Astrocyte (in vitro differentiated cells and primary cell): Measurements from ENCODE around the gene RECK. TPM values are rescaled to one million over a fixed set of nuclear protein-coding genes. Genes with fewer than 3 reads are reported as not detected.

ENCODE experiments used
- DNase-seq: peaks from one replicate; pipeline ENCODE4 v3.0.0-alpha.2; 2010; ENCODE audit warnings: low read depth
- FAIRE-seq: peaks from 2 replicates; lab custom pipeline; 2011; peaks lifted over from hg19 to GRCh38; lab: Jason Lieb, UNC
- H2AFZ ChIP-seq: 2 replicates; pipeline ENCODE4 v1.6.0; 2012; ENCODE audit warnings: low read depth, low read length, inconsistent platforms
- H3K27ac ChIP-seq: 2 replicates; pipeline ENCODE4 v1.5.1; 2011; ENCODE audit warnings: low read depth, low read length, inconsistent platforms
- H3K27me3 ChIP-seq: 2 replicates; pipeline ENCODE4 v1.6.0; 2011; ENCODE audit warnings: low read length, inconsistent platforms; ENCODE audit not compliant: insufficient read depth
- H3K36me3 ChIP-seq: 2 replicates; pipeline ENCODE4 v1.5.1; 2011; ENCODE audit warnings: low read length, inconsistent platforms; ENCODE audit not compliant: insufficient read depth
- H3K4me1 ChIP-seq: 2 replicates; pipeline ENCODE4 v1.5.1; 2011; ENCODE audit warnings: low read length, inconsistent platforms; ENCODE audit not compliant: insufficient read depth
- H3K4me2 ChIP-seq: 2 replicates; pipeline ENCODE4 v1.6.0; 2012; ENCODE audit warnings: low read length, inconsistent platforms
- H3K4me3 ChIP-seq: 2 replicates; pipeline ENCODE4 v1.5.1; 2011; ENCODE audit warnings: low read depth, mild to moderate bottlenecking, low read length, inconsistent platforms; ENCODE audit not compliant: insufficient read depth
- H3K79me2 ChIP-seq: 2 replicates; pipeline ENCODE4 v1.6.0; 2012; ENCODE audit warnings: mild to moderate bottlenecking, low read length, inconsistent platforms; ENCODE audit not compliant: insufficient read depth
- H3K9ac ChIP-seq: 2 replicates; pipeline ENCODE4 v1.6.0; 2012; ENCODE audit warnings: mild to moderate bottlenecking, low read length, inconsistent platforms
- H3K9me3 ChIP-seq: 2 replicates; pipeline ENCODE4 v1.5.1; 2012; ENCODE audit warnings: low read depth, mild to moderate bottlenecking, low read length, inconsistent platforms; ENCODE audit not compliant: insufficient read depth
- H4K20me1 ChIP-seq: 2 replicates; pipeline ENCODE4 v1.6.0; 2012; ENCODE audit warnings: low read length, inconsistent platforms; ENCODE audit not compliant: insufficient read depth
- H3K27ac Mint-ChIP-seq: one replicate; pipeline ENCODE4 v1.8.0; 2021; ENCODE audit warnings: mild to moderate bottlenecking, mixed read lengths; ENCODE audit not compliant: unreplicated experiment
- H3K27me3 Mint-ChIP-seq: one replicate; pipeline ENCODE4 v1.8.0; 2021; ENCODE audit warnings: low read depth, mixed read lengths; ENCODE audit not compliant: unreplicated experiment
- H3K36me3 Mint-ChIP-seq: one replicate; pipeline ENCODE4 v1.8.0; 2021; ENCODE audit warnings: low read depth, mixed read lengths; ENCODE audit not compliant: unreplicated experiment
- H3K4me1 Mint-ChIP-seq: one replicate; pipeline ENCODE4 v1.8.0; 2021; ENCODE audit warnings: low read depth, mixed read lengths; ENCODE audit not compliant: unreplicated experiment
- H3K4me3 Mint-ChIP-seq: one replicate; pipeline ENCODE4 v1.8.0; 2021; ENCODE audit warnings: mild to moderate bottlenecking, moderate library complexity, mixed read lengths; ENCODE audit not compliant: unreplicated experiment
- H3K9me3 Mint-ChIP-seq: one replicate; pipeline ENCODE4 v1.8.0; 2021; ENCODE audit warnings: mild to moderate bottlenecking, mixed read lengths; ENCODE audit not compliant: unreplicated experiment
- EZH2 ChIP-seq: IDR thresholded peaks from 2 replicates; pipeline ENCODE4 v1.6.1; 2012; ENCODE audit warnings: mild to moderate bottlenecking, low read length, inconsistent platforms; ENCODE audit not compliant: insufficient read depth
- total RNA-seq: library from RNA; stranded (reverse); gene quantifications from 2 replicates; pipeline ENCODE4 v1.2.1, GENCODE V29; 2021
- TF ChIP-seq, protein P1 (sequence below): IDR thresholded peaks from 2 replicates; pipeline ENCODE4 v1.5.1; 2011; ENCODE audit warnings: low read depth, mild to moderate bottlenecking, inconsistent platforms, low read length, moderate library complexity; ENCODE audit not compliant: insufficient read depth

RECK gene
- total RNA-seq, 1 donor from 2014 or later: 21.6 TPM

DNA sequence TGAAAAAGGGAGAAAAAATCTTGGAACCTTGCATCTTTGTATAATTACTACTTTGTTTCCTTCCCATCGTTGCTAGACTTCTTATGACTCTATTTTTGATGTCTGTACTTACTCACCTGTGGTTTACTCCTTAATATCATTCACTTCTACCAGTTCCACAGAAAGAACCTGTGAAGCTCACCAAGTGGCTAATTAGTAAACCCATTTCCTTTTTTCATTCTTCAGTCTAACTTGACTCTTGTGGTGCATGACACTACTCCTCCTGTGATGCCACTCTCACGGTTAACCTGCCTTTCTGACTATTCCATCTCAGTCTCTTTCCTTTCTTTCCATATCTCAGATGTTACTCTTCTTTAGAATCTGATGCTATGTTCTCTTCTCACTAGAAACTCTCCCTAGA, 14.6 kb downstream of the RECK start:
- FAIRE-seq: no peak
- no peak for DNase-seq
- TF ChIP-seq EZH2: no peak
- TF ChIP-seq, protein P1, sequence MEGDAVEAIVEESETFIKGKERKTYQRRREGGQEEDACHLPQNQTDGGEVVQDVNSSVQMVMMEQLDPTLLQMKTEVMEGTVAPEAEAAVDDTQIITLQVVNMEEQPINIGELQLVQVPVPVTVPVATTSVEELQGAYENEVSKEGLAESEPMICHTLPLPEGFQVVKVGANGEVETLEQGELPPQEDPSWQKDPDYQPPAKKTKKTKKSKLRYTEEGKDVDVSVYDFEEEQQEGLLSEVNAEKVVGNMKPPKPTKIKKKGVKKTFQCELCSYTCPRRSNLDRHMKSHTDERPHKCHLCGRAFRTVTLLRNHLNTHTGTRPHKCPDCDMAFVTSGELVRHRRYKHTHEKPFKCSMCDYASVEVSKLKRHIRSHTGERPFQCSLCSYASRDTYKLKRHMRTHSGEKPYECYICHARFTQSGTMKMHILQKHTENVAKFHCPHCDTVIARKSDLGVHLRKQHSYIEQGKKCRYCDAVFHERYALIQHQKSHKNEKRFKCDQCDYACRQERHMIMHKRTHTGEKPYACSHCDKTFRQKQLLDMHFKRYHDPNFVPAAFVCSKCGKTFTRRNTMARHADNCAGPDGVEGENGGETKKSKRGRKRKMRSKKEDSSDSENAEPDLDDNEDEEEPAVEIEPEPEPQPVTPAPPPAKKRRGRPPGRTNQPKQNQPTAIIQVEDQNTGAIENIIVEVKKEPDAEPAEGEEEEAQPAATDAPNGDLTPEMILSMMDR: no peak
- H2AFZ ChIP-seq: no peak overlapping the region
- H4K20me1 ChIP-seq: peaks cover 46% of the 10 kb centered on the region
- H3K27ac ChIP-seq: no peak overlapping the region
- no peaks in the 10 kb centered on the region for H3K9me3 Mint-ChIP-seq
- peaks cover 6% of the 10 kb centered on the region for H3K4me1 ChIP-seq
- H3K27ac Mint-ChIP-seq: no peak overlapping the region
- H3K27me3 Mint-ChIP-seq: no peaks in the 10 kb centered on the region
- no peaks in the 10 kb centered on the region for H3K27me3 ChIP-seq
- H3K4me3 ChIP-seq: no peak overlapping the region
- no peak overlapping the region for H3K9ac ChIP-seq
- no peak overlapping the region for H3K4me2 ChIP-seq
- peaks cover 9% of the 10 kb centered on the region for H3K4me1 Mint-ChIP-seq
- no peak overlapping the region for H3K4me3 Mint-ChIP-seq
- H3K79me2 ChIP-seq: peaks cover 54% of the 10 kb centered on the region
- no peaks in the 10 kb centered on the region for H3K9me3 ChIP-seq
- no peaks in the 10 kb centered on the region for H3K36me3 Mint-ChIP-seq
- no peaks in the 10 kb centered on the region for H3K36me3 ChIP-seq

DNA sequence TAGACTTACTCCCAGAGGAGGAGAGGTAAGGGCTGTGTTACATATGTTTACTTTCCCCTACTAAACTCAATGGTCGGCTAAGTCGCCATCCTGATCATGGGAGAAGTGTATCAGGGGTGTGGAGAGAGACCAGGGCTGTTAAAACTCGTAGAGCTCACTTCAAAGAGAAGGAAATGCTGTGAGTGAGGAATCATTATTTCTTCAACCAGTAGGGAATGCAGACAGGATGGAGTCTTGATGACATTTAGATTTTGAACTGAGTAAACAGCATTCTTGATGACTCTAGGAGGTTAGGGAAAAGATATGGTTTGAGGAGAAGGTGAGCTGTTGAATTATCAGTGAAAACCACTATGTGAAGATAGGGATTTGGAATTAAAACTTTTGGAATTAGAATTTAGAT, 17.3 kb downstream of the RECK start:
- H3K4me3 Mint-ChIP-seq: no peak overlapping the region
- no peaks in the 10 kb centered on the region for H3K36me3 ChIP-seq
- peaks cover 9% of the 10 kb centered on the region for H3K4me1 Mint-ChIP-seq
- no peak overlapping the region for H3K27ac ChIP-seq
- H3K9me3 ChIP-seq: no peaks in the 10 kb centered on the region
- H3K27me3 Mint-ChIP-seq: no peaks in the 10 kb centered on the region
- H3K4me3 ChIP-seq: no peak overlapping the region
- H3K4me1 ChIP-seq: peaks cover 6% of the 10 kb centered on the region
- no peak overlapping the region for H3K9ac ChIP-seq
- H4K20me1 ChIP-seq: peaks cover 24% of the 10 kb centered on the region
- DNase-seq (peak; percentile 31), FAIRE-seq (peak; percentile 73)
- TF ChIP-seq, protein P1: no peak
- no peak for TF ChIP-seq EZH2
- no peaks in the 10 kb centered on the region for H3K36me3 Mint-ChIP-seq
- H3K4me2 ChIP-seq: peak overlapping the region; percentile 34
- H3K79me2 ChIP-seq: peaks cover 29% of the 10 kb centered on the region
- H3K27me3 ChIP-seq: no peaks in the 10 kb centered on the region
- H3K27ac Mint-ChIP-seq: peak overlapping the region; percentile 1
- no peak overlapping the region for H2AFZ ChIP-seq
- H3K9me3 Mint-ChIP-seq: no peaks in the 10 kb centered on the region

DNA sequence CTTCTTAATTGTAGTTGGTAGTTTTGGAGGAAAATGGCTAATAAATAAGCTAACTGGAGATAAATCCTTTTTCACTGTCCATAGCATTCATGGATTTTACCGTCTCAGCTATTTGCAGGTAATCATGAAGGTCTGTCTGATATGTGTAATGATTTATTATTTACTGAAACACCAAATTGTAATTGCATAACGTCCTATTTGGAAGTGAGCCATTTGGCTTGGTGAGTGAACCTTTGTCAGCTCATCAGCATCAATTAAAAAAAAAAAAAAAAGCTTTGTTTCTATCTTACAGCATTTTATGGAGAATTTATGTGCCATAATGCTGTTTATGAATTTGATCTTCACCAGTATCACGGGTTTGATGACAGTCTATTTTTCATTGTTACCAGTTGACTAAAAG, 20.2 kb downstream of the RECK start:
- FAIRE-seq (no peak), DNase-seq (no peak)
- peaks cover 2% of the 10 kb centered on the region for H3K79me2 ChIP-seq
- no peak overlapping the region for H3K27ac ChIP-seq
- no peak for TF ChIP-seq EZH2
- TF ChIP-seq, protein P1: no peak
- H3K27ac Mint-ChIP-seq: no peak overlapping the region
- H3K27me3 ChIP-seq: no peaks in the 10 kb centered on the region
- no peaks in the 10 kb centered on the region for H3K36me3 ChIP-seq
- H4K20me1 ChIP-seq: peaks cover 9% of the 10 kb centered on the region
- no peak overlapping the region for H2AFZ ChIP-seq
- H3K9me3 ChIP-seq: no peaks in the 10 kb centered on the region
- peaks cover 2% of the 10 kb centered on the region for H3K36me3 Mint-ChIP-seq
- H3K4me1 ChIP-seq: peaks cover 6% of the 10 kb centered on the region
- no peak overlapping the region for H3K4me3 ChIP-seq
- peaks cover 9% of the 10 kb centered on the region for H3K4me1 Mint-ChIP-seq
- no peaks in the 10 kb centered on the region for H3K9me3 Mint-ChIP-seq
- no peak overlapping the region for H3K4me3 Mint-ChIP-seq
- H3K4me2 ChIP-seq: no peak overlapping the region
- no peaks in the 10 kb centered on the region for H3K27me3 Mint-ChIP-seq
- H3K9ac ChIP-seq: no peak overlapping the region
